HEK293T (cell line): ENCODE results near the gene NUS1.

Source experiments
- ARNT ChIP-seq: fragments of 450-650 bp; IDR thresholded peaks from 2 replicates; pipeline ENCODE4 v1.6.1; 2017; ENCODE audit warnings: mild to moderate bottlenecking
- BHLHE40 ChIP-seq: fragments of 450-650 bp; IDR thresholded peaks from 2 replicates; pipeline ENCODE4 v1.6.1; 2016; ENCODE audit warnings: mild to moderate bottlenecking, moderate library complexity, borderline replicate concordance
- CTBP1 ChIP-seq: fragments of 450-650 bp; IDR thresholded peaks from 2 replicates; pipeline ENCODE4 v1.6.1; 2016; ENCODE audit warnings: borderline replicate concordance
- FOXA1 ChIP-seq: fragments of 450-650 bp; IDR thresholded peaks from 2 replicates; pipeline ENCODE4 v1.6.1; 2016; ENCODE audit warnings: mild to moderate bottlenecking
- FOXK2 ChIP-seq: fragments of 450-650 bp; IDR thresholded peaks from 2 replicates; pipeline ENCODE4 v1.6.1; 2016; ENCODE audit warnings: mild to moderate bottlenecking
- FOXM1 ChIP-seq: fragments of 450-650 bp; IDR thresholded peaks from 2 replicates; pipeline ENCODE4 v1.6.1; 2017; ENCODE audit warnings: mild to moderate bottlenecking, borderline replicate concordance
- HDGF ChIP-seq: fragments of 450-650 bp; IDR thresholded peaks from 2 replicates; pipeline ENCODE4 v1.6.1; 2017; ENCODE audit warnings: antibody characterized with exemption, borderline replicate concordance
- L3MBTL2 ChIP-seq: fragments of 450-650 bp; conservative IDR thresholded peaks from 2 replicates; pipeline ENCODE4 v1.6.1; 2016; ENCODE audit warnings: mild to moderate bottlenecking
- NFRKB ChIP-seq: fragments of 450-650 bp; IDR thresholded peaks from 2 replicates; pipeline ENCODE4 v1.6.1; 2016; ENCODE audit warnings: mild to moderate bottlenecking, moderate library complexity
- SP1 ChIP-seq: fragments of 450-650 bp; IDR thresholded peaks from 2 replicates; pipeline ENCODE4 v1.6.1; 2017
- SUZ12 ChIP-seq: fragments of 450-650 bp; IDR thresholded peaks from 2 replicates; pipeline ENCODE4 v1.6.1; 2016; ENCODE audit warnings: mild to moderate bottlenecking
- TARDBP ChIP-seq: fragments of 450-650 bp; IDR thresholded peaks from 2 replicates; pipeline ENCODE4 v1.6.1; 2016
- ZNF384 ChIP-seq: fragments of 450-650 bp; IDR thresholded peaks from 2 replicates; pipeline ENCODE4 v1.6.1; 2016

DNA sequence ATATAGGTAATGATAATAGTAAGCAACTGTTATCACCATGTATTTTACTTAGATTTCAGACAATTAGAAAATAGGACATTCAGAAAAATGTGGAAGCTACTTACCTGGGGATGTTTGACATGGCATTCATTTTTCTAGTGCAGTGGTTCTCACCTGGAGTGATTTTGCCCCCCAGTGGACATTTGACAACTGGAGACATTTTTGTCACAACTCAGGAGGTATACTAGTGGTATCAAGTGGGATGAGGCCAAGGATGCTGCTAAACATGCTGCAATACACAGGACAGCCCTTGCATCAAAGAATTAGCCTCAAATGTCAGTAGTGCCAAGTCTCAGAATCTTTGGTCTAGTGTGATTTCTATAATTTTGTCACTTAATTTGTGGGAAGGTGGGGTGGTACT, 36.1 kb downstream of the NUS1 start:
- TF ChIP-seq FOXM1 (no peak), SP1 (no peak), FOXA1 (no peak), ARNT (no peak), SUZ12 (no peak), ZNF384 (no peak), BHLHE40 (no peak), HDGF (no peak), TARDBP (no peak), L3MBTL2 (no peak), NFRKB (no peak), CTBP1 (no peak), FOXK2 (no peak)
